BLaER1 (cell line): ENCODE results near the gene CPNE2.
A peak's percentile ranks its signal among the peaks of the same experiment; 100 is the strongest.

Experiments
- H3K27ac ChIP-seq: shearing (Covaris generic); formaldehyde crosslinking; 2 replicates; pipeline ENCODE4 v1.8.1; 2022
- H3K27me3 ChIP-seq: shearing (Covaris generic); formaldehyde crosslinking; 2 replicates; pipeline ENCODE4 v1.8.1; 2022
- H3K36me3 ChIP-seq: shearing (Covaris generic); formaldehyde crosslinking; 2 replicates; pipeline ENCODE4 v1.8.1; 2022
- H3K4me1 ChIP-seq: shearing (Covaris generic); formaldehyde crosslinking; 2 replicates; pipeline ENCODE4 v1.8.1; 2022
- H3K4me2 ChIP-seq: shearing (Covaris generic); formaldehyde crosslinking; 2 replicates; pipeline ENCODE4 v1.8.1; 2022
- H3K4me3 ChIP-seq: shearing (Covaris generic); formaldehyde crosslinking; 2 replicates; pipeline ENCODE4 v1.8.1; 2022
- H3K9ac ChIP-seq: shearing (Covaris generic); formaldehyde crosslinking; 2 replicates; pipeline ENCODE4 v1.8.1; 2022
- H3K9me3 ChIP-seq: shearing (Covaris generic); formaldehyde crosslinking; 2 replicates; pipeline ENCODE4 v1.8.1; 2022
- H4K20me1 ChIP-seq: shearing (Covaris generic); formaldehyde crosslinking; 2 replicates; pipeline ENCODE4 v1.8.1; 2022
- Cebpa-rat ChIP-seq: shearing (Covaris generic); IDR thresholded peaks from 2 replicates; pipeline ENCODE4 v1.8.1; 2022

CPNE2 gene

GRCh38 chr16:57128771-57129389 lies 36.5 kb downstream of the CPNE2 start:
- H3K27ac ChIP-seq = peak overlapping the region; percentile 39
- no peaks in the 10 kb centered on the region for H4K20me1 ChIP-seq
- no peak overlapping the region for H3K4me3 ChIP-seq
- no peak for TF ChIP-seq Cebpa-rat
- H3K4me2 ChIP-seq = peak overlapping the region; percentile 46
- H3K27me3 ChIP-seq = no peaks in the 10 kb centered on the region
- H3K9ac ChIP-seq = no peak overlapping the region
- H3K4me1 ChIP-seq = peaks cover 82% of the 10 kb centered on the region
- H3K36me3 ChIP-seq = peaks cover 44% of the 10 kb centered on the region
- no peaks in the 10 kb centered on the region for H3K9me3 ChIP-seq

DNA sequence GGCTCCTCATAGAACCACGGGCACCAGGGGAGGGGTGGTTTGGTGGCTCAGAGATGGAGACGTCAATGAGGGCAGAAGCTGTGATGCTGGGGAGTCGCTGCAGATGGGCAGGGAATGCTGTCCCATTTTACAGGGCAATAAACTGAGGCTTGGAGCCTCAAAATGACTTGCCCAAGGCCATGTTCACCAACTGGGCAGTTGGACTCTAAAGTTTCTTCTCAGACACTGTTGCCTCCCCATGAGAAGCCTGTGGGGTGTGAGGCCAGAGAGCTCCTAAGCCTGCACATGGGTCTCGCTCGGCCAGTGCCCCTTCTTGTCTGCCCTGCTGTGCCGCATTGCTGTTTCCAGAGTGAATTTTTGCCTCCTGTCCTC lies 38.6 kb downstream of the CPNE2 start:
- Histone ChIP-seq H3K9me3 (no peaks in the 10 kb centered on the region), H3K9ac (no peak overlapping the region), H3K36me3 (peaks cover 30% of the 10 kb centered on the region), H3K4me2 (peak overlapping the region; percentile 98), H3K4me3 (no peak overlapping the region), H3K27ac (peak overlapping the region; percentile 76; the same call in 1 of the 2 replicates), H3K4me1 (peaks cover 96% of the 10 kb centered on the region), H3K27me3 (no peaks in the 10 kb centered on the region), H4K20me1 (no peaks in the 10 kb centered on the region)
- TF ChIP-seq Cebpa-rat = no peak

GRCh38 chr16:57131351-57131970 lies 39.1 kb downstream of the CPNE2 start:
- Histone ChIP-seq H3K27ac (peak overlapping the region; percentile 76), H3K4me1 (peaks cover 97% of the 10 kb centered on the region), H4K20me1 (no peaks in the 10 kb centered on the region), H3K27me3 (no peaks in the 10 kb centered on the region), H3K4me2 (peak overlapping the region; percentile 98), H3K9ac (no peak overlapping the region), H3K4me3 (no peak overlapping the region), H3K36me3 (peaks cover 25% of the 10 kb centered on the region; the same call in 1 of the 2 replicates), H3K9me3 (no peaks in the 10 kb centered on the region)
- no peak for TF ChIP-seq Cebpa-rat

- no peaks in the 10 kb centered on the region for H3K9me3 ChIP-seq
- peak overlapping the region; percentile 98 for H3K4me2 ChIP-seq
- peak overlapping the region; percentile 67; the same call in 1 of the 2 replicates for H3K9ac ChIP-seq
- no peaks in the 10 kb centered on the region for H3K27me3 ChIP-seq
- peak overlapping the region; percentile 76 for H3K27ac ChIP-seq
- H3K4me1 ChIP-seq = peaks cover 97% of the 10 kb centered on the region
- H3K4me3 ChIP-seq = peak overlapping the region; percentile 51
- H4K20me1 ChIP-seq = no peaks in the 10 kb centered on the region
- no peak for TF ChIP-seq Cebpa-rat
- peaks cover 20% of the 10 kb centered on the region; the same call in 1 of the 2 replicates for H3K36me3 ChIP-seq
Observed at GRCh38 chr16:57132470-57132869, 40.1 kb downstream of the CPNE2 start.

GRCh38 chr16:57133031-57133430 lies 40.6 kb downstream of the CPNE2 start:
- Histone ChIP-seq H3K27ac (peak overlapping the region; percentile 76), H3K36me3 (peaks cover 17% of the 10 kb centered on the region; the same call in 1 of the 2 replicates), H3K9me3 (no peaks in the 10 kb centered on the region), H3K4me1 (peaks cover 97% of the 10 kb centered on the region), H3K27me3 (no peaks in the 10 kb centered on the region), H3K4me3 (peak overlapping the region; percentile 51), H3K4me2 (peak overlapping the region; percentile 98), H3K9ac (peak overlapping the region; percentile 67), H4K20me1 (no peaks in the 10 kb centered on the region)
- TF ChIP-seq Cebpa-rat = no peak

DNA sequence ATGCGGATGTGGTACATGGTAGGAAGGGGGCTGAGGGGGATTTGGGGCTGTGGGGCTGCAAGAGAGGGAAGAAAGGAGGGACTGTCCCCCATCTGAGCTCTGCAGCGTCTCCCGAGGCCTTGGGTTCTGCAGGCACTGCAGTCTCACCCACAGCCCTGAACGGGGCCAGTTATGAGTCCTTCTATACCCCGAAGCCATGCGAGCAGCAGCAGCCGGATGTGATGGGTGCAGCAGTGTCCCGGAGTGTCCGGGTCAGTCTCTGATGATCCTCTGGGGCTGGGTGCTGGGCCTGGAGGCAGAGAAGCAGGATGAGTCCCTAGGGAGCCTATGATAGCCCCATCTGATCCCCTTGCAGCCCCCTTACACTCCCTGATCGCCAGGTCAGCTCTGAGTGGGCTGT lies 41.5 kb downstream of the CPNE2 start:
- H3K27ac ChIP-seq = peak overlapping the region; percentile 76
- H3K36me3 ChIP-seq = peaks cover 15% of the 10 kb centered on the region; the same call in 1 of the 2 replicates
- H3K27me3 ChIP-seq = no peaks in the 10 kb centered on the region
- H3K4me3 ChIP-seq = no peak overlapping the region
- peak overlapping the region; percentile 98 for H3K4me2 ChIP-seq
- H3K4me1 ChIP-seq = peaks cover 100% of the 10 kb centered on the region
- no peaks in the 10 kb centered on the region for H4K20me1 ChIP-seq
- TF ChIP-seq Cebpa-rat = no peak
- peak overlapping the region; percentile 67 for H3K9ac ChIP-seq
- no peaks in the 10 kb centered on the region for H3K9me3 ChIP-seq

DNA sequence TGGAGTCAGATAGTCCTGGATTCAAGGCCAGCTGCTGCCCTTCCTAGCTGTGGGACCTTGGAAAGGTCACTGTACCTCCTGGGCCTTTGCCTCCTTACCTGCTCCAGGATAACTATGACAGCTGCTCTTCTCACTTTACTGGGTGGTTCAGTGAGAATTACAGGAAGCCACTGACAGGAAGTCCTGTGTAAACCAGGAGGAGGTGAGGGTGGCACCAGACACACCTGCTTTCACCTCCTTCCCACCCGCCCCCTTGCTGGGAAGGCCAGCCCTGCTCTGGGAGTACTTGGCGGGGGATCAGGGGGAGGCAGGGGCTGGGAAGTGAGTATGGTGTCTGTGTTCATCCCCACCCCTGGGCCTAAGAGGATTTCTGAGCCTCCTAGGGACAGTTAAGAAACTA lies 42.6 kb downstream of the CPNE2 start:
- H3K4me2 ChIP-seq = peak overlapping the region; percentile 98
- H4K20me1 ChIP-seq = no peaks in the 10 kb centered on the region
- TF ChIP-seq Cebpa-rat = no peak
- H3K4me1 ChIP-seq = peaks cover 100% of the 10 kb centered on the region
- H3K27me3 ChIP-seq = no peaks in the 10 kb centered on the region
- no peaks in the 10 kb centered on the region for H3K9me3 ChIP-seq
- H3K4me3 ChIP-seq = no peak overlapping the region
- peak overlapping the region; percentile 67 for H3K9ac ChIP-seq
- H3K27ac ChIP-seq = peak overlapping the region; percentile 76
- H3K36me3 ChIP-seq = 0 out of 2 replicates have a peak, but pooled peaks cover 9% of the 10 kb centered on the region

- peaks cover 100% of the 10 kb centered on the region for H3K4me1 ChIP-seq
- H3K4me2 ChIP-seq = peak overlapping the region; percentile 98
- no peak overlapping the region for H3K4me3 ChIP-seq
- H3K9me3 ChIP-seq = no peaks in the 10 kb centered on the region
- no peak for TF ChIP-seq Cebpa-rat
- H3K27me3 ChIP-seq = no peaks in the 10 kb centered on the region
- 0 out of 2 replicates have a peak overlapping the region, but pooled peaks have one; percentile 22 for H3K9ac ChIP-seq
- H3K27ac ChIP-seq = peak overlapping the region; percentile 76
- H4K20me1 ChIP-seq = no peaks in the 10 kb centered on the region
- 0 out of 2 replicates have a peak, but pooled peaks cover 9% of the 10 kb centered on the region for H3K36me3 ChIP-seq
Observed at GRCh38 chr16:57137043-57137442, 44.7 kb downstream of the CPNE2 start.

GRCh38 chr16:57137566-57138273 lies 45.3 kb downstream of the CPNE2 start:
- Histone ChIP-seq H4K20me1 (no peaks in the 10 kb centered on the region), H3K27ac (peak overlapping the region; percentile 76), H3K27me3 (no peaks in the 10 kb centered on the region), H3K9me3 (no peaks in the 10 kb centered on the region), H3K9ac (0 out of 2 replicates have a peak overlapping the region, but pooled peaks have one; percentile 22), H3K4me1 (peaks cover 100% of the 10 kb centered on the region), H3K36me3 (0 out of 2 replicates have a peak, but pooled peaks cover 9% of the 10 kb centered on the region), H3K4me2 (peak overlapping the region; percentile 98), H3K4me3 (no peak overlapping the region)
- TF ChIP-seq Cebpa-rat = no peak
